GM12874 (cell line): Measurements from ENCODE around the gene CRISPLD2.

Experiments
- CTCF ChIP-seq: IDR thresholded peaks from 2 replicates; pipeline ENCODE4 v1.5.1; 2011; ENCODE audit warnings: low read depth, mild to moderate bottlenecking, control low read depth, low read length, moderate library complexity; ENCODE audit not compliant: insufficient read depth

The CRISPLD2 gene

GRCh38 chr16:84886497-84887090, 66.8 kb downstream of the CRISPLD2 start:
- TF ChIP-seq CTCF, result no peak

- no peak for TF ChIP-seq CTCF
Measured at GRCh38 chr16:84887207-84887606, 67.4 kb downstream of the CRISPLD2 start.

DNA sequence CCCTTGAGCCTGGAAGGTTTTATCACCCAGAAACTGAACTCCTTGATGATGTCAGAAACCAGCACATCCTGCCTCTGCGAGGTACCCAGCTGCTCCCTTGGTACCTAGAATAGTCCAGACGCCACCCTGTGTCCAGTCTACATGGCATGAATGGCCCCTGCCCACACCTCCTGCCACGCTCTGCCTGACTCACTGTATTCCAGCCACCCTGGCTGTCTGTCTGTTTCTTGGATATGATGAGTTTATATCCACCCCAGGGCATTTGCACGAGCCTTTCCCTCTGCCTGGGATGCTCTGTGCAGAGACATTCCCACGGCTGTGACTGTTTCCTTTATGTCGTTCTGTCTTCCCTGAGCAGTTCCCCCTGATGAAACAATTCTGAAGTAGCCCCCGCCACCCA, 68.7 kb downstream of the CRISPLD2 start:
- TF ChIP-seq CTCF, result no peak

GRCh38 chr16:84889066-84889465, 69.3 kb downstream of the CRISPLD2 start:
- TF ChIP-seq CTCF, result no peak

GRCh38 chr16:84890427-84890826, 70.6 kb downstream of the CRISPLD2 start:
- no peak for TF ChIP-seq CTCF

DNA sequence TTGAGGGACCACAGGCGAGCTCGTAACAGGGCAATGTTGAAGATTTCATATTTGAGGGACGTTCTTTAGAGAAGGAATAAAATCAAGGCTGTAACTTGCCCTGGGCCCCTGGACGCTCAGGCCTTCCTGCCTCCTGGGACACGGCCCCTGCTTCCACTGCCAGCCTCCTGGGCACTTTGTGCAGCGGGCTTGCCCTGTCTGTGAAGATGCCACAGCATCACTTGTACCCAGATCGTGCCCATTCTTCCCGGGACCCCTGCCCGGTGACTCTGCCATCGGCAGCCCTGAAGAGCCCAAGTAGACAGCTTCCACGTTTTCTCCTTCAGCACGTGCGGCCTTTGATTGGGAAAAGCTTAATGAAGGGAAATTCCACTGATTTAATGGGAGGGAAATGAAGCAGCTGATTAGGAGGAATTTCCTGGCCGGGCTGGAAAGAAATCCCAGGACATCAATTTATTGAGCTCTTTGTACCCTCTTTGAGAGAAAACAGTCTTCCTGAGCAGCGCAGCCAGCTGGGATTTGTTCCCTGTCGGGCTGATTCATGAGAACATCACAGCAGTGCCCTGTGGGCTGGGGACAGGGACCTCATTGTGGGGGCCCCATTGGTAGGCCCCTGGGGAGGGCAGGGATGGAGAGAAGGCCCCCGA, 71.5 kb downstream of the CRISPLD2 start:
- no peak for TF ChIP-seq CTCF

GRCh38 chr16:84892097-84892496, 72.3 kb downstream of the CRISPLD2 start:
- TF ChIP-seq CTCF, result no peak
